GM21381 (cell line): ENCODE results near the gene MPPED1.

Experiments used
- ATAC-seq: cut with Tn5 transposase; IDR thresholded peaks from one replicate; pipeline ENCODE4 v1.9.1; 2021; ENCODE audit warnings: mild to moderate bottlenecking, moderate library complexity; ENCODE audit not compliant: unreplicated experiment

MPPED1 gene

DNA sequence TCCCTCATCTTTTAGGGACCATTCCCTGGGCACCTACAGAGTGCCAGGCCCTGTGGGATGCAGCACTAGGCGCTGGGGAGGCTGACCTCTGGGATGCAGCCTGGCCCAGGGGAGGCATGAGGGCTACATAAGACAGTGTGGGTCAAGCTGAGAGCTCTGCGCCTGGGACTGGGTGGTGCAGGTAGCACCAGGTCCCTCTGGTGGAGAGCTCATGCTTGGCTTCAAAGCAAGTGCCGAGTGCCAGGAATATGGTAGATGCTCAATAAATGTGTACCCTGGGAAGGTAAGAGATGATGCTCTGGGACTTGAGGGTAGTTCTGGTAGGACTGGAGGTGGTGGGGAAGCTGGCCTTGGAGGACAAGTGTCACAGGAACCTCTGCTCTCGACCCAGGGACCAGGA, 2.0 kb upstream of the MPPED1 start:
- ATAC-seq: no peak

DNA sequence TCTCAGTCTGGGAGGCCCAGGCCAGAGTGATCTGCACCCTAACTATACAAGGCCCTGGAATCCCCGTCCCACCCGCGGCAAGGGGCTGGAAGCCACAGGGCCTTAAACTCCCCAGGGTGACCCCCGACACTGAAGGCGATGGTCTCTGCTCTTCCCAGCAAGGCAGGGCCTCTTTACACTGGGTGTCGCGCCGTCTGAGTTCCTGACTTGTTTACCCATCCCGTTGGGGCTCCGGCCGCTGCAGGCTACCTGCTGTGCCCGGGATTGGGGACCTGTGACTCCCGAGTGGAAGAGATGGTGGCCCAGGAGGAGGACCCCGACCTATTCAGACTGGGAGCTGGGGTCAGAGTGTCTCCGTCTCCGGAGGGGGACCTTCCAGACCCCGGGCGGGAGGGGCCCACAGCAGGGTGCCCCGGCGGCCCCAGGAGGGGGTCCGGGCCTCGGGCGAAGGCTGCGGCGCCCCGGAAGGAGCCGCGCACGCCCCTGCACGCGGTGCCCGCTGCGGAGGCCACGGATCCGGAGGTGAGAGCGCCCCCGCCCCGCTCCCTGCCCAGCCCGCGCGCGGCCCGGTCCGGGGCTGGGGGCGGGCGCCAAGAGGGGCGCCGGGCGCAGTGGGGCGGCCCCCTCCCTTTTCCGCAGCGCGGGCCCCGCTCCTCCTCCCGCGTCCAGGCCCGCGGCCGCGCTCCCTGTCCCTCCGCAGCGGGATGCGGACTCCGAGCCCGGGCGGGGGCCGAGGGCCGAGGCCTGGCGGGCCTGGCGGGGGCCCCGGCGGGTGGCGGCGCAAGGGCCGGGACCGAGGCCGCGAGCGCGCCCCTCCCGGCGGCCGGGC, 560 bp upstream of the MPPED1 start:
- ATAC-seq: no peak

DNA sequence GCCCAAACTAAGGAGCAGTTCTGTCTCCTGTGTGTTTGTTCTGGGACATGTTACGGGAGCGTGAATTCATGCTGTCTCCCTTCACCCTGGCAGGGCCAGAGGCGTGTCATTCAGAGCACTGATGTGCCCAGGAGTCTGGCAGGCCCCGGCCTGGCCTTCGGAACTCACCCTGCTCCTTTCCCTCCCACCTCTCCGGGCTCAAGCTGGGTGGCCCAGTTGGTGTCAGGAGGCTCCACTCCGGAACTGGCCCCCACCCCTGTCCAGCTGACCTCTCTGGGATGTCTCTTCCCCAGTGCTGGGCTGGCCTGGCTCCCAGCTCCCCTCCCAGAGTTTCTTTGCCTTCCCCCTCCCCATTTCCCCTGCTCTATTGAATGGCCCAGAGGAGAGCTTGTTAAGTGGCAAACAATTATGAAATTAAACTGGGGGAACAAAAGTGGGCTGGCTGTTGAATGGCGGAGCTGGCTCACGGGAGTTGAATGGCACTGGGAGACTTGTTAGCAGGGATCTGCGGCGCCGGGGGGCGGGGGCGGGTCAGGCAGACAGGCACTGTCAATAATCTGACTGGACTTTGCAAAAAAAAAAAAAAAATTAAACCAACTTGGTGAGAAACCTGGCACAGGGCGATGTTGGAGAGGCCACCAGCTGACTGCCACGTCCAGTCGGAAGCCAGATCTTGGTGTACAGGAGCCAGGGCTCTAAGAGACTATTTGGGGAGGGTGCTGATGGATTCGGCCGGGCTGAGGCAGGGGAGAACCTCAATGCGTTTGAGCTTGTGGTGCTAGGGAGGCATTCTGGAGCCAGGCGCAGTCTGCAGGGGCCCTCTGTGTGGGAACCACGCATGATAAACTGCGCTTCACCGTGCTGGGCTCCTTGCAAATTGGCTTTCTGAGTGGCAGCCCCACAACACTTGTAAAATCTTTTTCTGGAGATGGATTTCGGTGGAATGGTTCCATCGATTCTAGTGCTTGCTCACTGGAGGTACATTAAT, 1.3 kb downstream of the MPPED1 start:
- no peak for ATAC-seq

DNA sequence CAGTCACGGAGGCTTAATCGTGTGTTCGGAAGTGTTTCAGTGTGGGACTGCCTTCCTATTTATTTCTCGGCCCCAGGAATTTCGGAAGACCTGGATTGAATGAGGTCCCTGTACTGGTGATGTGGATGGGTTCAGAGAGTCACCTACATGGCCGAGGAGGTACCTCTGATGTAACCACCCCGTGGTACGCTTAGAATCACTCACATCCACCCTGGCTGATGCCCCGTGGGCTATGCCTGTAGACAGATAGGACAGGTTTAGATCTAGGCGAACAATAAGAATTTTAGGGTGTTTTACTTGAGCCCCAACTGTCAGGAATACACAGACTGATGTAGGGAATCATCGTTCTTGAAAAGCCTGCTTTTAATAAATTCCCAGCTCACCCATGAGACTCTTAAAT, 2.0 kb downstream of the MPPED1 start:
- ATAC-seq: no peak

DNA sequence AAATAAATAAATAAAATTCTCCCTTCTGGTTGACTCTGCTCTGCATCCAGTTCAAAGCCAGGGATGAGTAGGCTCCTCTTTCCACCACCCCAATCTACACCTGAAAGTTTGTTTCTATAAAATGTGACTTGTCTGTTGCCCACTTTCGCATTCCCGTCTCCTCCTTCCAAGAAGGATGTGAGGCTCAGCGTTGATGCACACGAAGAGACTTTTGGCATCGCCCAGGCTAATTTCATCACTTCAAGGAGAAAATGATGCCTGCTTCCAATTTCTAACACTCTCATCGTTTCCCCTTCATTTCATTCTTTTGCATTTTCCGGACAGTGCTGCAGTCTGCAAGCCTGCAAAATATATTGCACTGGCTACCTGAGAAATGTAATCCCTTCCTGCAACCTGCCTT, 3.9 kb downstream of the MPPED1 start:
- ATAC-seq: no peak

DNA sequence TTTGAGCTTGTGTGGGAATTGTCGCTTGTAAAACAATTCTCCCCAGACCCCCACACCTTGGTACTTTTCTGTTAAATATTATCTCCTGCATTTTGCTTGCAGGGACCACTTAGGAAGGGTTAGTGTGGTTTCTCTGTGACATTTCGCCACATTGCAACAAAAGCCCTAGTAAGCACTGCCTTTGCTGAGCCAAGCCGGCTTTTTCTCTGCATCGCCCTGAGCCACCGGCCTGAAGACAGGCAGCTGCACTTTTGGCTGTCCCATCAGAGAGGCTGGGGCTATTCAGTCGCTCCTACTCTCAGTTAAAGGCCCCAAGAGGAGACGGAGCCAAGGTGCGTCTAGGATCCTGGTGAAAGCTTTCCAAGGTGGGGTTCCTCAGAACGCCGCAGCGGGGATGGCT, 5.7 kb downstream of the MPPED1 start:
- ATAC-seq: no peak

DNA sequence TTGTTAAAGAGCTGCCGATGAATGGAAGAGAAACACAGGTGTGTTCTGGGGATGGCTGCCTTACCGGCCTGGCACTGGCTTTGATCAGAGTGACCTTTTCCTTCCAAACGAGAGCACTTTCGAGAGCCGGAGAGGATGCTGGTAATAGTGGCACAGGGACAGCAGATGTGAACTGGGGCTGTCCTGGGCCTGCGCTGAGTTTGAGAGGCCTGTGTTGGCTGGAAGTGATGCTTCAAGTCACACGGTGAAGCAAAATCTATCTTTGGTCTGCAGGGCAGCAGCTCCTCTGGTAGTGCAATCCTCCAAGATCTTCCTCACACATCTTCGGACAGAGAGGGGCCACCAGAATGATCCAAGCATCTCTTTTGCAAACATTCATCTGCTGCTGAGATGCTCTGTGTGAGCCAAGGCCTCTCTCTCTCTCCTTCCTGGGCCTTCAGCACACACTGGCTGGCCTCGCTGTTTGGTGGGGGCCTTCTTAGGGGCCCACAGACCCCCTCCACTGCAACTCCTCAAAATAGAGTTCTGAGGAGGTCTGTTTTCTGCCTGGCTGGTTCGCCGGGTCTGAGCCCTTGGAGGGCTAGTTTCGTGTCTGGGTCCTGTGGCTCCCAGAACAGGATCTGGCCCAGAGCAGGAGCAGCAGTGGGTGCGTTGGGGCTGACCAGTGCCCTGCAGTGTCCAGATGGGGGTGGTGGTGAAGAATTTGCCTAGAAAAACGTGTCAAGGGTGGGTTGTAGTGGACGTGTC, 6.4 kb downstream of the MPPED1 start:
- ATAC-seq: no peak

DNA sequence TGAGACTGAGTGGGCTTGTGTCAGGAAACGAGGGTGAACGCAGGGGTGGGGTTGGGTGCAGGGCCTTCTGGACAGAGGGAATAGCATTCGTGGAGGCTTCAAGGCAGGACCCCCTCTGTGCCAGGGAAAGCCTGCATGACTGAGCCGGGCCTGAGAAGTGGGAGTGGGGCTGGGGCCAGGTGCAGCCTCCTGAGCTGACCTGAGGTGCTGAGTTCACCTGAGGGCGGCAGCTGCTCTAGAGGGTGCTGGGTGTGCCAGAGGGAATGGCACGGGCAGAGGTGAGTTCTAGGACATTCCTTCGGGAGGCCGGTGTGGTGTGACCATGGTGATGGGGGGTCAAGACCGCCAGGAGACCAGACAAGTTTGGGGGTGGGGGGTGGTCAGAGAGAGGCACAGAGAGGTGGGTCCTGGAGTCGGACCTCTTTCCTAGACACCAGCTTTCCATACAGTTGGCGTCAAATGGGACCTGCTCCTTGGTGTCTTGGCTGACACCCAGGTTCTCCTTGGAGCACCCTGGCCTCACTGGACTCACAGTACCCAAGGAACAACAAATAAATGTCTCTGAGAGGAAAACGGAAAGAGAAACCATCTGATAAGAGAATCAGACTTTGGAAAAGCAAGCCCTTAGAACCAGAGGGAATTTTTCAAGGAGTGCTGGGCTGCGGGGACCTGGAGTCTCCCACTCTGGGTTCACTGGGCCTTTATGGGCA, 7.7 kb downstream of the MPPED1 start:
- no peak for ATAC-seq

DNA sequence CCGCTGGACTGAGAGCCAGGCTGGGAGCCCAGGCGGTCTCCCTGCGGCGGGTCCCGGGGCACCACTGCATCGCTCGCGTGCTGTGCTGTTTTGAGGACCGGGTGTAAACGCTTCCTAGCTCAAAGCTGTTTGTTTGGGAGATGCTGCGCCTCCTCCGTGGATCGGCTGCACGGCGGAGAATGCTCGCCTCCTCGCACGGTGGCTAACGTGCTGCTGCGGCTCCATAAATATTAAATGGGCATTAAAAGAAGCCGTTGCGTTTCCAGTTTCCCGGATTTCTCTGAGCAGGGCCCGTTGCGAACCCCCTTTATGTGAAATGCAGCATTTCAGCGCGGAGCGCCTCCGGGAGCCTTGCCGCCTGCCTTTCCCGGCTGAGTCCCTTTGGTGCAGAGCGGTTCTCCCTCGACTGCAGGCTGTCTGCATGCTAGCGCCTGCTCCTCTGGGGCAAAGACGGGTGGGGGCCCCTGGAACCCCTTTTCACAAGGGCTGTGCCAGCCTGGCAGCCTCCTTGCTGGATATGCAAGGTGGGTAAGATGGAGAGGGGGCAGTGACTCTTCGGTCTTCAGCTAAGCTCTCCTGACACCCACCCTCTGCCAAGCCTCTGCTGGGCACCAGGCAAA, 9.3 kb downstream of the MPPED1 start:
- no peak for ATAC-seq

DNA sequence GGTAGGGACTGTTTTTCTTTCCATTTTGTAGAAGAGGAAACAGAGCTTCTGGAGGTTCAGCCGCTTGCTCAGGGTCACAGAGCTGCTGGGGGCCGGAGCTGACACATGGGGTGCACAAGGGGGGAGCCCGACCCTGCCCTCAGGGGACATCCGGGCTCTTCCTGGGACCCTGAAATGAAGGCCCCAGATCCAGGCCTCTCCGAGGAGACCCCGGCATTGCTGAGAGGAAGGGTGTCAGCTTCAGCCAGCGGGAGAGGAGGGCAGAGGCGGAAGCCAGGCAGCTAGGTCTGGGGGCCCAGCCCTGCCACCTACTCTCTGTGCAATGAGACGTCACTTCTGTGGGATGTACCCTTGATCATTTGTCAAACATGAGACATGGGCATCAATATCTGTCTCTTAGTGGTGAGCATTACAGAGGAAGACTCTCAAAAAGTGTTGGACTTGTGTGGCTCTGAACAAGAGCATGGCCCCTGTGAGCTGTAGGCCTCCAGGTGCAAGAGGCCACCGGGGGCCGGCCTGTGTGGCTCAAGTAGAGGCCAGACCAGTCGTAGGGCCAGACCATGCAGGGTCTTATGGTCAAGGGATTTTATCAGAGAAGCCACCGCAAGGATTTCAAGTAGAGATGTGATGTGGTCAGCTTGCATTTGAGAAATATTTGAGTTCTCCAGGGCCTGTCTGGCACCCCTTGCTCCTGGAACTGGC, 10.3 kb downstream of the MPPED1 start:
- no peak for ATAC-seq

DNA sequence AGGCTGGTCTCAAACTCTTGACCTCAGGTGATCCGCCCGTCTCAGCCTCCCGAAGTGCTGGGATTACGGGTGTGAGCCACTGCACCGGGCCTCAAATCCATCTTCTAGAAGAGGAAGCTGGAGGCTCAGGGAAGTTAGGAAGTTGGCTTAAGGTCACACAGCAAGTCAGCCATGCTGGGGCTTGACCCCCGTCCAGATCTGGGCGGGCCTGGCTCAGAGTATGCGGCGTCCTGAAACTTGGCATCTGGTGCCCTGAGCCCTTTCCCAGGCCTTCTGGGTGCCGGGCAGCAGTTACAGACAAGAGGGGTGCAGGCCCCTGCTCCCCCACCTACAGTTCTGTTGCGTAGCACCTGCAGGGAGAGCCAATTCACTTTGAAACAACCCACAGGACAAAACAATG, 11.2 kb downstream of the MPPED1 start:
- ATAC-seq: no peak

DNA sequence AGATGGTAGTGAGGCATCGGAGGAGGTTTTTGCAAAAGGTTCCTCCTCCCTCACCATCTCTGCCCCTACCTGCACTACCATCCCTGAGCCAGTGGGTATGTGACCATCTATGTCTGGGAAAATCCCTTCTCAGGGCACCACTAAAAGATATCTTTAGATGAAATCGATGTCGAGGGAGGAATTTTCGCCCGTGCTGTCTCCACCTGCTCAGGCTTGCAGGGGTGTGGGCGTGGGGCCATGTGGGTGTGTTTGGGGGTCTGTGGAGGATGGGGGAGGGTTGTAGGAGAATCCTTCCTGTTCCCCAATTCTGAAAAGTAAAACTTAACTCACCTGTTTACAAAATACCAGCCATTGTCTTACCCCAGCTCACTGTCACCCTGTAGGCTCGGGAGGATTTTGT, 12.4 kb downstream of the MPPED1 start:
- ATAC-seq: no peak

DNA sequence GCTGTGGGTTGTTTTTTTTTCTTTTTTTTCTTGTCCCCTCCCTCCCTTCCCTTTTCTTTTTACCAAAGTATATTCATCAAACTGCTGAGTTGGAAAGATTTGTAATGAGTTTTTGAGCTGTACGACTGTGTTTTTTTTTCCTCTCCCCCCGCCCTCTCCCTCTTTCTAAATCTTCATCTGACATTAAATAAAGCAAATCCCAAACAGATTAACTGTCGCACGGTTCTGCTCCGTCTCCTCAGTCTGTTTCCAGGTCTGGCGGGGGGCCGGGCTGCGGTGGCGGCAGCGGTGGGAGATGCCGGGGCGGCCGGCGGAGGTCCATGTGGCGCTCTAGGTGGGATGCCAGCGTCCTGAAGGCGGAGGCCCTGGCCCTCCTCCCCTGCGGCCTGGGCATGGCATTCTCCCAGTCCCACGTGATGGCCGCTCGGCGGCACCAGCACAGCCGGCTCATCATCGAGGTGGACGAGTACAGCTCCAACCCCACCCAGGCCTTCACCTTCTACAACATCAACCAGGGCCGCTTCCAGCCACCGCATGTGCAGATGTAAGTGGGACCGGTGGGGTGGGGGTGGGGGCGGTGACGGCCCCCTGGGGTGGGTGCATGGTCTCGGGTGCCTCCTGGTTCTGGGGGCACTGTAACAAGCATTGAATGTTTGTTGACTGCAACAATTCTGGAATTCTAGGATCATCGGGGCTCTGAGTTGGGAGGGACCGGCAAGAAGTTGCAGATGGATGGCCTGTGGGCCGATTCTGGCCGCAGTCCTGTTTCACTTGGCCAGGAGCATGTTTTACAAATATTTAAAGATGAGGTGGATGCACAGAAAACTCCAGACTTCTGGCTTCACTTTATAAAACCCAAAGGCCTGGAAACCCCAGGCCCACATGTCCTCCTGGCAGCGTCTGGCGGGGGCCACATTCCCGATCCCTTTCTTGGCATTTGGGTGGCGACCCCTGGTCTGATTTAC, 13.1 kb downstream of the MPPED1 start:
- ATAC-seq: no peak

DNA sequence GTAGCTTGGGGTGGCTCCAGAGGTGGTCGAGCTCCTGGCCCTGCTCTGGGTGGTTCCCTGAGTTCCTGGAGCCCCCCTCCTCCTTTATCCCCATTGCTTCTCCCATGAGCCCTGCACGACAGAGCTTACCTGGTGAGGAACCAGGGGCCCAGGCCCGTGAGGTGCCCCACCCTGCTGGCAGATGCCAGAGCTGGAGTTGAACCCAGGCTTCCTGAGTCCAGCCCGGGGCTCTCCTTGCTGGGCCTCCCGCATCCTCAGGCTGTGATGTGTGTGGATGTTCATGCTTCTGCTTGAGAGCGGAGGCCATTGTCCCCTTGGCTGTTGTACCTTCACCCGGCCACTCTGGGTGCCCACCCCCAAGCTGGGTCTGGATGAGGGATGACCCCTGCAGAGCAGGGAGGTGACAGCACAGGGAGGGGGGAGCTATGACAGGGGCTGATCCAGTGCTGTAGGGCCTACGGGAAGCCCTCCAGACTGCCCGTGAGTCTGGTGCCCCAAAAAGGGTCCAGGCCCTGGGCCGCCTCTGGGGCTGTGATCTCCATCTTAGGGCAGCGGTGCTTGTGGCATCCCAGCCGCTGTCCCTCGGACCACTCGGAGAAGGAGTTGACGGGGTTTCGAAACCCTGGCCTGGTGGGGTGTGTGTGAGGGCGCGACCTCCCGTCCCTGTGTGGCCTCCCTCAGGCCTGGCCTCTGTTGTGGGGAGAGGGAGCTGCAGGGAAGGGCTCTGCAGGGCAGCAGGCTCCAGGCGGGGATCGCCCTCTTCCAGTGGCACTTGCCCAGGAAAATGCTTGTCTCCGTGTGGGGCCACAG, 14.4 kb downstream of the MPPED1 start:
- no peak for ATAC-seq

DNA sequence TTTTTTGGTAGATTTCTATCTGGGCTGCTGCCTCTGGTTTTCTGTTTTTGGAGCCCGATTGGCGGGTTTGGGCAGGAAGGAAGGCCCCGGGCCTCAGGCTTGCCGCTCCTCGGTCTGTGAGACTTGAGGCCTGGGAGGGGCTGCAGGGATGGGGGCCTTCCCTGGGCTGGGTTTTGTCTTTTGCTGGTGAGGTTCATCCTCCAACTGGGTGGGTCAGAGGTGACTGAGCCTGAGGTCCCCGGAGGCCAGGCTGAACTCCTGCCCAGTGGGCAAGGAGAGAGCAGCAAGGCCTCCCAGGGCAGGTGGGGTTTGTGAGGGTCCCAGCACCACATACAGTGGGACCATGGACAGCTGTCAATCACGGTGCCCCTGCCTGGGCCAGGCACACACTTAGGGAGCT, 15.0 kb downstream of the MPPED1 start:
- no peak for ATAC-seq

DNA sequence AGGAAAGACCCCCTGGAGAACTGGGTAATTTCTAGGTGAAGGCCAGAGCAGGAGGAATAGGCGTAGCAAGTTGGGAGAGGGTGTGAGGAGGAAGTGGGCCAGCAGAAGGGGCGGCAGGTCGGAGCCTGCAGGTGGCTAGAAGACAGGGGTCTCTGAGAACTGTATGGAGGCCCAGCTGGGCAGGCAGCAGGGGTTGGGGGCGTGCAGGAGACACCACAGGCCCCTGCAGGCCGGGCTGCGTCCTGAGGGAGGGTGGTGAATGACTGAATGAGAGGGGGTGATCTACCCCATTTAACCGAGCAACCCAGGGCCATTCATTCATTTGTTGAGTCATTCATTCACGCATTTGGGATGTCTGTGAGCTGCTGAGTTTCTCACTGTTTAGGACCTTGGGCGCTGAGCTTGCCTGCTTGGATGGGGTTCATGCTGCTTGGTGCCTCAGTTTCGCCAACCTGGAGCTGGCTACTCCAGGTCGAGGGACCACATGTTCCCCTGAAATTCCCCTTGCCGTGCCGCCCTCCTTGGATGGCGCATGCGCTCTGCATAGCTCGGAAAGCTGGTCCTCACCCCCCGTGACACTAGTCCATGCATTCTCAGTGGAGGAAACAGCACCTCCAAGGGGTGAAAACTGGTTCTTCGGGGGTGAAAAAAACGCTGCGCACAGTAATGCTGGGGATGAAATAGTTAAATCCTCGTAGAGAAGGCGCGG, 15.6 kb downstream of the MPPED1 start:
- ATAC-seq: no peak

DNA sequence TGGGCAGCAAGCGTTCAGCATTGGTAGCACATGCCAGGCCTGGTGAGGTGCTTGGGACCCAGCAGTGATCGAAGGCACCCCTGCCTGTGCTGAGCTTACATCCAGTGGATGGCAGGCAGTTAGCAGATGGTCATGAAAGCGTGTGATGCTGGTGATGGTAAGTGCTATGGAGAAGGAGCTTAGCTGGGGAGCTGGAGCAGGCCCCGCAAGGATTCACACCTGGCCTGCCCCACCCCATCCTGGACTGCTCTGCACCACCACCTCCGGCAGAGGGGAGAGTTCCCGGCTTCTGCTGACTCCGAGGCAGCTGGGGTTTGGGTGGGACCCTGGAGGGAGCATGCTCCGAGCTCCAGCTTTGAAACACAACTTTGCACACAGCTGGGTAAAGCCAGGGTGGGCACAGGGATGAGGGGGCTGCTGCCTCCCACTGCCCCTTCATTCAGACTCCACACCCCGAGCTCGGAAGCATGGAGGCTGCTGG, 16.2 kb downstream of the MPPED1 start:
- ATAC-seq: no peak
